Astrocyte of the spinal cord (primary cell): ENCODE data around the gene THEMIS.

Experiments
- DNase-seq: peaks from one replicate; pipeline ENCODE4 v3.0.0; 2011; ENCODE audit warnings: low read depth, low spot score
- H3K4me3 ChIP-seq: 2 replicates; pipeline ENCODE4 v1.5.1; 2011; ENCODE audit warnings: low read depth, mild to moderate bottlenecking, low read length, moderate library complexity
- in situ Hi-C: cut with HindIII; loops from 2 replicates; pipeline ENCODE4 v1.10.0; 2017; ENCODE audit warnings: low sequenced_read_pairs
- TF ChIP-seq, protein P1 (sequence below): IDR thresholded peaks from 2 replicates; pipeline ENCODE4 v1.5.1; 2012; ENCODE audit warnings: low read depth, mild to moderate bottlenecking, low read length, inconsistent platforms

The THEMIS gene

GRCh38 chr6:127718694-127719093 is 182.2 kb downstream of the THEMIS start:
- no peak overlapping the region for H3K4me3 ChIP-seq
- in situ Hi-C loops: no loop called here
- TF ChIP-seq, protein P1, sequence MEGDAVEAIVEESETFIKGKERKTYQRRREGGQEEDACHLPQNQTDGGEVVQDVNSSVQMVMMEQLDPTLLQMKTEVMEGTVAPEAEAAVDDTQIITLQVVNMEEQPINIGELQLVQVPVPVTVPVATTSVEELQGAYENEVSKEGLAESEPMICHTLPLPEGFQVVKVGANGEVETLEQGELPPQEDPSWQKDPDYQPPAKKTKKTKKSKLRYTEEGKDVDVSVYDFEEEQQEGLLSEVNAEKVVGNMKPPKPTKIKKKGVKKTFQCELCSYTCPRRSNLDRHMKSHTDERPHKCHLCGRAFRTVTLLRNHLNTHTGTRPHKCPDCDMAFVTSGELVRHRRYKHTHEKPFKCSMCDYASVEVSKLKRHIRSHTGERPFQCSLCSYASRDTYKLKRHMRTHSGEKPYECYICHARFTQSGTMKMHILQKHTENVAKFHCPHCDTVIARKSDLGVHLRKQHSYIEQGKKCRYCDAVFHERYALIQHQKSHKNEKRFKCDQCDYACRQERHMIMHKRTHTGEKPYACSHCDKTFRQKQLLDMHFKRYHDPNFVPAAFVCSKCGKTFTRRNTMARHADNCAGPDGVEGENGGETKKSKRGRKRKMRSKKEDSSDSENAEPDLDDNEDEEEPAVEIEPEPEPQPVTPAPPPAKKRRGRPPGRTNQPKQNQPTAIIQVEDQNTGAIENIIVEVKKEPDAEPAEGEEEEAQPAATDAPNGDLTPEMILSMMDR: no peak
- DNase-seq: no peak

GRCh38 chr6:127717384-127717783 is 183.5 kb downstream of the THEMIS start:
- in situ Hi-C loops: no loop called here
- no peak overlapping the region for H3K4me3 ChIP-seq
- no peak for DNase-seq
- TF ChIP-seq, protein P1: no peak

DNA sequence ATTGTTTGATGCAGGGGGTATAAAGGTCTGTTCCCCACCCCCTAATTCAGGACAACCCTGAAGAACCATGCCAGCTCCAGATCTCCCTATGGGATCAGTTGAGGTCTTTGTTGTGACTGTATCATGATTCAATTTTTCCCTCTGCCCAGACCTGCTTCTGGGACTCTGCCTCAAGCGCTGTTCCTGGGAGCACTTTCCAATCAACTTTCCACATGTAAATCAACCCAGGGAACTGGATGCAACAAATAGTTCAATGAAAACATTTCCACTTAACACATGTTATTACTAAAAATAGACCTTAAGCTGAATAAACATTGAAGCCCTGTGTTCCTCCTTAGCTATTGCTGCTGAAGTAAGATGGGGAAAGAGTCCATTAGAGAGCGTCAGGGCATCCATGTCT is 184.4 kb downstream of the THEMIS start:
- TF ChIP-seq, protein P1: no peak
- in situ Hi-C loops: no loop called here
- H3K4me3 ChIP-seq: no peak overlapping the region
- peak; percentile 2 for DNase-seq

DNA sequence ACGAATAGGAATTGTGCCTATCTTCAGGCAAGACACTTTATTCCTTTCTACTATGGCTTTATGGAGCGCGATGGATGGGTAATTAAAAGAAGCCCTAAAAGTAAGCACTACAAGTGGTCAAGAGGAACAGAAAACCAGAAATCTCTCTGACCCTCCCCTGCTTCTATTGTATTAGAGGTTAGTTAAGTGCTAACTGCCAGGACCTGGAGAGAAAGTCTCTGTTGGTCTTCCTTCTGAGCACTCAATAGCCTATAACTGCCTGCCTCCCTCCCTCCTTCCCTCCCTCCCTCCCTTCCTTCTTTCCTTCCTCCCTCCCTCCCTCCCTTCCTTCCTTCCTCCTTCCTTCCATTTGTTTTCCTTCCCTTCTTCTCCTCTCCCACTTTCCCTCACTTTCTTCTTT is 190.2 kb downstream of the THEMIS start:
- in situ Hi-C loops: no loop called here
- TF ChIP-seq, protein P1: no peak
- no peak overlapping the region for H3K4me3 ChIP-seq
- DNase-seq: no peak

GRCh38 chr6:127706216-127706615 is 194.6 kb downstream of the THEMIS start:
- no peak overlapping the region for H3K4me3 ChIP-seq
- DNase-seq: no peak
- in situ Hi-C loops: no loop called here
- TF ChIP-seq, protein P1: no peak

GRCh38 chr6:127695108-127695507 is 205.8 kb downstream of the THEMIS start:
- no peak overlapping the region for H3K4me3 ChIP-seq
- DNase-seq: no peak
- in situ Hi-C loops: no loop called here
- TF ChIP-seq, protein P1: no peak

- no peak for DNase-seq
- no peak overlapping the region for H3K4me3 ChIP-seq
- TF ChIP-seq, protein P1: no peak
- in situ Hi-C loops: no loop called here
Observed at GRCh38 chr6:127691146-127691545, 209.7 kb downstream of the THEMIS start.
